ENCODE measurements around the gene DGKB. TPM values are rescaled to one million over a fixed set of nuclear protein-coding genes. Genes with fewer than 3 reads are reported as not detected.

DGKB gene
- total RNA-seq, 1 donor from 2014 or later: 2.1 TPM

DNA sequence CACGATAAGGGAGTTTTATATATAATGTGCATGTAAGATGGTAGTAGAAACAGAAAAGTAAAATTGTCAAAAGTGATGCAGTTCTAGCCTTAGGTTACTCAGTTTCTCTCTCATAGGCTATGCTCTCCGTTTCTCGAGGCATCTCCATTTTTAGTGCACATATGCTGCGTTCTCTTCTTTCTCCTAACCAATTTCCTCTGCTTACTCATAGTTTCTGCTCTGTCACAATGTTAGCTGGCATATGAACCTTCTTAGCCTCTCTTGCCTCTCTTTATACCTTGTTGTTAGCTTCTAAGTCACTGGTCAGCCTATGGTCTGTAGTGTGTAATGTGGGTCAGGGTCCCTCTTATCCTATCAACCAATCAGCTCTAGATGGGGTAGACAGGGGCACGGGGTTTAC is 632.5 kb downstream of the DGKB start:
- Histone ChIP-seq H3K9me3 (ENCODE audit: control insufficient read depth in 3 of 3, low read length in 3 of 3) (no peaks in the 10 kb centered on the region), H3K27ac (ENCODE audit: low read depth, low read length) (no peak overlapping the region), H3K4me1 (ENCODE audit: control insufficient read depth in 3 of 3, insufficient read depth in 3 of 3, low read length in 3 of 3) (no peaks in the 10 kb centered on the region), H3K4me3 (ENCODE audit: low read length in 3 of 3) (no peak overlapping the region), H3K9ac (ENCODE audit: low read depth in 1 of 3, low read length in 3 of 3) (no peak overlapping the region), H3K36me3 (ENCODE audit: control insufficient read depth in 3 of 3, insufficient read depth in 3 of 3, low read length in 3 of 3) (no peaks in the 10 kb centered on the region), H3K27me3 (ENCODE audit: control insufficient read depth in 3 of 3, insufficient read depth in 3 of 3, low read length in 3 of 3) (no peaks in the 10 kb centered on the region)

DNA sequence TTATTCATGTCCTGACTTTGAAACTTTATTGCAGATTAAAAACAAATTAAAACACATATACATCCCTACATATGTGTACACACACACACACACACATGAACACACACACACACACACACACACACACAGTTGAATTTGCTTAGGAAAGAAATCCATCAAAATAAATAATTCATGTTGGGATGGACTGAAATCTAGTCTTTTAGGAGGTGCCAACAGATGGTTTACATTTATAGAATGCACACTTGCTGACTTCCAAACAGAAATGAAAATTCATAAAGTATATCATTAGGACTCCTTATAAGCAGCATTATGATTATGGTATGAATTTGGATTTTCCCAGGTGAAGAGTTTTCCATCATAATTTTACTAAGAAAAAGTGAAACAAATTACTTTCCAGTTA is 642.5 kb downstream of the DGKB start:
- no peaks in the 10 kb centered on the region for H3K9me3 ChIP-seq (ENCODE audit: control insufficient read depth in 3 of 3, low read length in 3 of 3)
- H3K36me3 ChIP-seq (ENCODE audit: control insufficient read depth in 3 of 3, insufficient read depth in 3 of 3, low read length in 3 of 3): no peaks in the 10 kb centered on the region
- no peak overlapping the region for H3K4me3 ChIP-seq (ENCODE audit: low read length in 3 of 3)
- H3K27ac ChIP-seq (ENCODE audit: low read depth, low read length): no peak overlapping the region
- H3K9ac ChIP-seq (ENCODE audit: low read depth in 1 of 3, low read length in 3 of 3): no peak overlapping the region
- no peaks in the 10 kb centered on the region for H3K4me1 ChIP-seq (ENCODE audit: control insufficient read depth in 3 of 3, insufficient read depth in 3 of 3, low read length in 3 of 3)
- no peaks in the 10 kb centered on the region for H3K27me3 ChIP-seq (ENCODE audit: control insufficient read depth in 3 of 3, insufficient read depth in 3 of 3, low read length in 3 of 3)

DNA sequence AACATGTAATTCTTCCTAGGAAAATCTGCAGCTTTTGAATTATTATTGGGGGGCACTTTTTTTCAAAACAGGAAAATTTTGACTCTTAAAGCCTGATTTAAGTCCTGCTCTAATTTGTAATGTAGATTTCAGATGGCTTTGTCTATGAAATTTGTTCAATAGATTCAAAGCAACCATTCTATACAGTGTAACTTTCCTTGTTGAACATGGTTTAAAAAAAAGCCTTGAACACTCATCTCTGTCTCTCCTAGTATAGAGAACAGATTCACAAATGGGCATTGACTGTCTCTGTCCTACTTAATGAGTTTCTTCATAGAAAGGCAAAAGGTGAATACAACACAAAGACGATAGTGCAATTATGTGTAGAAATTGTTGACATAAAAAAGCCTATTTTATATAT is 643.7 kb downstream of the DGKB start:
- Histone ChIP-seq H3K9me3 (ENCODE audit: control insufficient read depth in 3 of 3, low read length in 3 of 3) (no peaks in the 10 kb centered on the region), H3K4me3 (ENCODE audit: low read length in 3 of 3) (no peak overlapping the region), H3K36me3 (ENCODE audit: control insufficient read depth in 3 of 3, insufficient read depth in 3 of 3, low read length in 3 of 3) (no peaks in the 10 kb centered on the region)

DNA sequence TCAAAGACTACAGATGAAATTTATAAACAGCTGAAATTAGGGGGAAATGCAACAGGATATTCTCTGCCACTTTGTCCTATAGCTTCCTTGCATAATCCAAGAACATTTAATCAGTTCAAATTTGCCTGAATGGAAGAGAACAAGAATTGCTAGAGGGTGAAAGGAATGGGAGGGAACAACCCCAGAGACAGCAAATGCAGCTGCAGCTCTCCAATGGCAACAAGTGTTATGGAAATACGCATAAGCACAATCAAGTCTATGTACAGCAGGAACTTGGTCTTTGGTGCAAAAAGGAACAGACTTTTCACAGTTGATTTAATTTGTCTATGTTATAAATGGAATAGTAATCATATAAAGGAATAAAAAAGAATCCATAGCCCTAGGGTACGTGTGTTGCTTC is 644.1 kb downstream of the DGKB start:
- Histone ChIP-seq H3K9me3 (ENCODE audit: control insufficient read depth in 3 of 3, low read length in 3 of 3) (no peaks in the 10 kb centered on the region), H3K27ac (ENCODE audit: low read depth, low read length) (no peak overlapping the region), H3K27me3 (ENCODE audit: control insufficient read depth in 3 of 3, insufficient read depth in 3 of 3, low read length in 3 of 3) (no peaks in the 10 kb centered on the region), H3K4me1 (ENCODE audit: control insufficient read depth in 3 of 3, insufficient read depth in 3 of 3, low read length in 3 of 3) (no peaks in the 10 kb centered on the region), H3K9ac (ENCODE audit: low read depth in 1 of 3, low read length in 3 of 3) (no peak overlapping the region), H3K4me3 (ENCODE audit: low read length in 3 of 3) (no peak overlapping the region), H3K36me3 (ENCODE audit: control insufficient read depth in 3 of 3, insufficient read depth in 3 of 3, low read length in 3 of 3) (no peaks in the 10 kb centered on the region)

More for the DNA sequence above, 643.7 kb downstream of the DGKB start:
- H3K27ac ChIP-seq (ENCODE audit: low read depth, low read length): no peak overlapping the region
- H3K9ac ChIP-seq (ENCODE audit: low read depth in 1 of 3, low read length in 3 of 3): no peak overlapping the region
- no peaks in the 10 kb centered on the region for H3K4me1 ChIP-seq (ENCODE audit: control insufficient read depth in 3 of 3, insufficient read depth in 3 of 3, low read length in 3 of 3)
- no peaks in the 10 kb centered on the region for H3K27me3 ChIP-seq (ENCODE audit: control insufficient read depth in 3 of 3, insufficient read depth in 3 of 3, low read length in 3 of 3)

DNA sequence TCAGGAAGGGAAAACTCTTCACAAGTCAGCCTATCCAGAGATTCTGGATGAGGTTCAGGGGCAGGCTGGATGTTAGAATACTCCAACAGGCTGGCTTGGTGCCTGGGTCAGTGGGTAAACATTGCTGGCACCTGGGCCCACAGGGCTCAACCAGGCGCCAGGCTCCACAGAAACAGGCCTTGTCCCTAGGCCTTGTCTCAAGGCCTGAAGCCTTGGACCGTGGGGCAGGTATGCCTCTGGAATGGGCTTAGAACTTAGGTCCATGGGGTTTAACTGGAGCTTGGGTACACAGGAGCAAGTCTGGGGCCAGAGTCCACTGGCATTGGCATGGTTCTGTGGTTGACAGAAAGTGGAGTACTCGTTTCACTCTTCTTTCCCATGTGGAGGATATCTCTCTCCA is 650.1 kb downstream of the DGKB start:
- peaks cover 0 to 2% (median 0%) of the 10 kb centered on the region in 3 donors for H3K9me3 ChIP-seq (ENCODE audit: control insufficient read depth in 3 of 3, low read length in 3 of 3)
- H3K4me3 ChIP-seq (ENCODE audit: low read length in 3 of 3): no peak overlapping the region

DNA sequence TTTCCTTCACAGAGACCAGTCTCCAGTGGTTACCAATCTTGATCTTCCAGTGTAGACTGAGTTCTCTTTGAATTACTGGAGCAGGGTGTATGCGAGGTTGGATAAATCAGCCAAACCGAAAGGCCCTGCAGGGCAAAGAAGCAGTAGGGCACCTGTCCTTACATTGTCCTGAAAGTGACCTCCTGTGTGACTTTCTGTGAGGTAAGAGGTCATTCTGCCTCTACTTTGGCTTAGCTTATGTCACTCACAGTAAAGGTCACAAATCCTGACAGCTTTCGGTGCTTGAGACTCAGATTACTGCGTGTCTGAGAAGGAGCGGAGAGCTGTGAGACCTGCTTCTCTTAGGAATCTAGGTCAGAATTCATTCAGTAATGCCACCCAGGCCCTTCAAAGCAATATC is 660.4 kb downstream of the DGKB start:
- H3K9ac ChIP-seq (ENCODE audit: low read depth in 1 of 3, low read length in 3 of 3): no peak overlapping the region
- no peak overlapping the region for H3K27ac ChIP-seq (ENCODE audit: low read depth, low read length)
- no peaks in the 10 kb centered on the region for H3K4me1 ChIP-seq (ENCODE audit: control insufficient read depth in 3 of 3, insufficient read depth in 3 of 3, low read length in 3 of 3)
- H3K4me3 ChIP-seq (ENCODE audit: low read length in 3 of 3): no peak overlapping the region
- H3K9me3 ChIP-seq (ENCODE audit: control insufficient read depth in 3 of 3, low read length in 3 of 3): no peaks in the 10 kb centered on the region
- H3K27me3 ChIP-seq (ENCODE audit: control insufficient read depth in 3 of 3, insufficient read depth in 3 of 3, low read length in 3 of 3): no peaks in the 10 kb centered on the region
- H3K36me3 ChIP-seq (ENCODE audit: control insufficient read depth in 3 of 3, insufficient read depth in 3 of 3, low read length in 3 of 3): no peaks in the 10 kb centered on the region

More for the DNA sequence above, 650.1 kb downstream of the DGKB start:
- H3K9ac ChIP-seq (ENCODE audit: low read depth in 1 of 3, low read length in 3 of 3): no peak overlapping the region
- H3K36me3 ChIP-seq (ENCODE audit: control insufficient read depth in 3 of 3, insufficient read depth in 3 of 3, low read length in 3 of 3): no peaks in the 10 kb centered on the region
- H3K27ac ChIP-seq (ENCODE audit: low read depth, low read length): no peak overlapping the region
- no peaks in the 10 kb centered on the region for H3K27me3 ChIP-seq (ENCODE audit: control insufficient read depth in 3 of 3, insufficient read depth in 3 of 3, low read length in 3 of 3)
- no peaks in the 10 kb centered on the region for H3K4me1 ChIP-seq (ENCODE audit: control insufficient read depth in 3 of 3, insufficient read depth in 3 of 3, low read length in 3 of 3)

DNA sequence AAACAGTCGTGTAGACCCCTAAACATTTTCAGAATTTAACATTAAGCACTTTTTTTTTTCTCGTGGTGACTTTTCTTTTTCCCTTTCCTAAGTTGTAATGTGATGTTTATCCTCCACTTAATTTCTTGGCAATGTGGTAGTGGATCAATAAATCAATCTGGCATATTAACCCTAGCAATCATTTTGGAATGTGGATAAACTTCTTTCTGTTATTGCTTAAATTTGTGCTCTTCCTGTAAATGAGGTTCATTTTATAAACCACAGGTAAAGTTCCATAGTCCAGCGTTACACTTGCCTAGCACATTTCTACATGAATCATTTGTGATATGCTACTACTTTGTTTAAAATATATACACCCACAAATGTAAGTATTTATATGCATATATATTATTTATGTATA is 665.7 kb downstream of the DGKB start:
- Histone ChIP-seq H3K9me3 (ENCODE audit: control insufficient read depth in 3 of 3, low read length in 3 of 3) (no peaks in the 10 kb centered on the region), H3K27ac (ENCODE audit: low read depth, low read length) (no peak overlapping the region), H3K9ac (ENCODE audit: low read depth in 1 of 3, low read length in 3 of 3) (no peak overlapping the region), H3K4me1 (ENCODE audit: control insufficient read depth in 3 of 3, insufficient read depth in 3 of 3, low read length in 3 of 3) (no peaks in the 10 kb centered on the region), H3K27me3 (ENCODE audit: control insufficient read depth in 3 of 3, insufficient read depth in 3 of 3, low read length in 3 of 3) (no peaks in the 10 kb centered on the region), H3K4me3 (ENCODE audit: low read length in 3 of 3) (no peak overlapping the region), H3K36me3 (ENCODE audit: control insufficient read depth in 3 of 3, insufficient read depth in 3 of 3, low read length in 3 of 3) (no peaks in the 10 kb centered on the region)

DNA sequence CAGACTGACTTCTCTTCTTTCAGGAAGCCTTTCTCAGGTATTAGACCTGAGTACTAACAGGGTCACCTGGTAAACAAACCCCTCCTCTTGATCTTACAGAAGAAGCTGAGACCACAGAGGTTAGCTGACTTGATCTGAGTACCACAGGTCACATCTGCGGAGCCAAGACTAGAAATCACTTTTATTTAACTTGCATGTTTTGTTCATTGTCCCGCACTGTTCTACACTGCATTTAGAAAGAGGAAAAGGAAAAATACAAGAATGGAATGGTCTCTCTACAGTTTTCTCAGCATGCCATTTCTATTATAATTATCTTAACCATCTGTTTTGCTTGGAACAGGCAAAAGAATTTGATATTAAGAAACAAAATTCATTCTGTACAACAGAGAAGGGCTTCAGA is 667.5 kb downstream of the DGKB start:
- Histone ChIP-seq H3K27ac (ENCODE audit: low read depth, low read length) (no peak overlapping the region), H3K9ac (ENCODE audit: low read depth in 1 of 3, low read length in 3 of 3) (no peak overlapping the region), H3K36me3 (ENCODE audit: control insufficient read depth in 3 of 3, insufficient read depth in 3 of 3, low read length in 3 of 3) (no peaks in the 10 kb centered on the region), H3K4me1 (ENCODE audit: control insufficient read depth in 3 of 3, insufficient read depth in 3 of 3, low read length in 3 of 3) (no peaks in the 10 kb centered on the region), H3K27me3 (ENCODE audit: control insufficient read depth in 3 of 3, insufficient read depth in 3 of 3, low read length in 3 of 3) (no peaks in the 10 kb centered on the region), H3K9me3 (ENCODE audit: control insufficient read depth in 3 of 3, low read length in 3 of 3) (no peaks in the 10 kb centered on the region), H3K4me3 (ENCODE audit: low read length in 3 of 3) (no peak overlapping the region)

DNA sequence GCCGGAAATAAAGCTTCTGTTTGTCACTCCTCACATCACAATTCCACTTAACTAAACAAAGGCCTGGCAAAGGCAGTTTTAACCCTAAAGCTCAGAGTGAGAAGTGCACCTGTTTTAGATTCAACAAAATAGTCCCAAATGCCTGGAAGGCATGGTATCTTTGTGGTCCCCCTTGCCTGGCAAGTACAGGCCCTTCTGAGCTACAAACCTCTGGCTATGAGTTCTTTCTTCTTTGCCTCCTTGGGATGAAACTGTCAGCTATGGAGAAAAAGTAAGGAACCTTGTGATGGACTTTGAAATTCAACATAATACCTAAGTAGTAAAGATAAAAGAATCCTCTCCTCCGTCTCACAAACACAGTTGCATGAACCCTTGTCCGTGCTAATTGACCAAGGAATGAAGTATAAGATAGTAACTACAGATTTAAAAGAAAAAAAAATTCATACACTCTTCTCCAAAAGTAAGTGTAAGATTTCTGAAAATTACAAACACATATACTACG is 668.6 kb downstream of the DGKB start:
- Histone ChIP-seq H3K27ac (ENCODE audit: low read depth, low read length) (no peak overlapping the region), H3K4me3 (ENCODE audit: low read length in 3 of 3) (no peak overlapping the region), H3K27me3 (ENCODE audit: control insufficient read depth in 3 of 3, insufficient read depth in 3 of 3, low read length in 3 of 3) (no peaks in the 10 kb centered on the region), H3K36me3 (ENCODE audit: control insufficient read depth in 3 of 3, insufficient read depth in 3 of 3, low read length in 3 of 3) (no peaks in the 10 kb centered on the region), H3K9me3 (ENCODE audit: control insufficient read depth in 3 of 3, low read length in 3 of 3) (no peaks in the 10 kb centered on the region), H3K4me1 (ENCODE audit: control insufficient read depth in 3 of 3, insufficient read depth in 3 of 3, low read length in 3 of 3) (no peaks in the 10 kb centered on the region), H3K9ac (ENCODE audit: low read depth in 1 of 3, low read length in 3 of 3) (no peak overlapping the region)

DNA sequence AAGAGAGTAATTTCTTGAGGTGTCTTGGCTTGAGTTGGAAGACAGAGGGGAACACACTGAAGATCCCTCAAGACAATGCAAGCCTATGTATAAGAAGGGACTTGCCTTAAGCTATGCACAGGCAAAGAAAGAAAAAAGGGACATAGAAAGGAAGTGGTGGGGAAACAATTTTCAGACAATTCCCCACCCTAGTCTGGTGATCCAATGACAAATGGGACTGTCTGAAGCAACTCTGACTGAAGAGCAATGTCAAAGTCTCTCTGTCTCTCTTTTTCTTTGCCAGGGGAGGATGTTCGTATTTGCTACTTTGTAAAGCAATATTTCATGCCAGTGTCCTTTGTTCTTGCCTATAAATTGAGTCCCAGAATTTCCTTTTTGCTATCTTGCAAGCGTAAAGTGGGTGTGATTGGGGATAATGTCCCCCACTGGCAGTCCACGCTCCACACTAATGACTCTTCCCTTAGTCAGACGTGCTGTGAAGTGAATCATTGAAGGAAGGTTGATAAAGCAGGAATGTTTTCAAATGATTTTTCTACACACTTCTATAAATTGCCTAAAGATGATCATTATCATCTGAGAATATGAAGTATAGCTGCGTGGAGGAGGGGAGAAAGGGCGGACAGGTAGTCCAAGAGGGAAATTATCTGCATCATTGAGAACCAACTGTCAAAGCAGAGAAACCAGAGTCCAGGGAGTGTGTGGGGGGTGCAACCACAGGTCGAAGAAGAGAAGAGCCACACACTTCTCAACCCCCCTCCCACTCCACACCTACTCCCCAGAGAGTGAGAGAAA is 669.3 kb downstream of the DGKB start:
- no peaks in the 10 kb centered on the region for H3K4me1 ChIP-seq (ENCODE audit: control insufficient read depth in 3 of 3, insufficient read depth in 3 of 3, low read length in 3 of 3)
- H3K27me3 ChIP-seq (ENCODE audit: control insufficient read depth in 3 of 3, insufficient read depth in 3 of 3, low read length in 3 of 3): no peaks in the 10 kb centered on the region

More for the DNA sequence above, 669.3 kb downstream of the DGKB start:
- H3K9me3 ChIP-seq (ENCODE audit: control insufficient read depth in 3 of 3, low read length in 3 of 3): no peaks in the 10 kb centered on the region
- H3K9ac ChIP-seq (ENCODE audit: low read depth in 1 of 3, low read length in 3 of 3): no peak overlapping the region
- no peaks in the 10 kb centered on the region for H3K36me3 ChIP-seq (ENCODE audit: control insufficient read depth in 3 of 3, insufficient read depth in 3 of 3, low read length in 3 of 3)
- no peak overlapping the region for H3K27ac ChIP-seq (ENCODE audit: low read depth, low read length)
- H3K4me3 ChIP-seq (ENCODE audit: low read length in 3 of 3): no peak overlapping the region
